Measurements from ENCODE around the gene NRXN3. TPM values are rescaled to one million over a fixed set of nuclear protein-coding genes. Genes with fewer than 3 reads are reported as not detected.

Gene NRXN3
- total and polyA plus RNA-seq, 4 donors, result 0.07 to 1.2 (median 0.23) TPM

DNA sequence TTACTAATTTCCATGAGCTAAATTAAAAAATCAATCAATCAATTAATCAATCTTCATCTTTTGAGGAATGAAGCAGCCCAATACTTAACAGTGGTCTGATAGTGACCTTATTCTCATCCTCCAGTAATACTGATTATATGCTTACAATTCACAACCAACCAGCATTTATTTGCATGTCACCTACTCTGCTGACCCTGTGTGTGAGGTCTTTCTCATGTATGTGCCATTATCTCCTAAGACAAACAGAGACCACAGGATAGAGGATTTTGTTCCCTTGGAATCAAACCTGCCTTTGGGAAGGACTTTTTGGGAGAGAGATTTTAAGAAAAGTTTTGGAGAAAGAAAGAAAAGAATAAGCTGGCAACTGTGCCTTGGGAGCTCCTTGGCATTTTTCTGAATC, 197.2 kb downstream of the NRXN3 start:
- Histone ChIP-seq H3K4me3 (ENCODE audit: low read depth in 1 of 3, low read length in 3 of 3) (no peak overlapping the region), H3K27ac (ENCODE audit: low read depth in 1 of 2, low read length in 2 of 2) (no peak overlapping the region), H3K36me3 (ENCODE audit: control insufficient read depth in 4 of 4, insufficient read depth in 3 of 4, low read depth in 1 of 4, low read length in 3 of 4) (no peaks in the 10 kb centered on the region), H3K9me3 (ENCODE audit: control insufficient read depth in 4 of 4, low read length in 3 of 4) (no peaks in the 10 kb centered on the region), H3K4me1 (ENCODE audit: control insufficient read depth in 4 of 4, insufficient read depth in 4 of 4, low read length in 3 of 4) (no peaks in the 10 kb centered on the region), H3K27me3 (ENCODE audit: control insufficient read depth in 4 of 4, insufficient read depth in 4 of 4, low read length in 3 of 4) (no peaks in the 10 kb centered on the region), H3K9ac (ENCODE audit: low read depth in 1 of 2, low read length in 2 of 2) (no peak overlapping the region)
- DNase-seq (ENCODE audit: low spot score), result no peak
- TF ChIP-seq JUND (IDR thresholded peaks at IDR 0.05) (no peak), EGR1 (IDR thresholded peaks at IDR 0.05; ENCODE audit: low read depth in 2 of 2) (no peak), RAD21 (IDR thresholded peaks at IDR 0.05) (no peak), FOXA1 (IDR thresholded peaks at IDR 0.05) (no peak), FOXA2 (IDR thresholded peaks at IDR 0.05) (no peak), NR2F2 (IDR thresholded peaks at IDR 0.05) (no peak), RXRA (IDR thresholded peaks at IDR 0.05) (no peak)
- TF ChIP-seq, protein P1, sequence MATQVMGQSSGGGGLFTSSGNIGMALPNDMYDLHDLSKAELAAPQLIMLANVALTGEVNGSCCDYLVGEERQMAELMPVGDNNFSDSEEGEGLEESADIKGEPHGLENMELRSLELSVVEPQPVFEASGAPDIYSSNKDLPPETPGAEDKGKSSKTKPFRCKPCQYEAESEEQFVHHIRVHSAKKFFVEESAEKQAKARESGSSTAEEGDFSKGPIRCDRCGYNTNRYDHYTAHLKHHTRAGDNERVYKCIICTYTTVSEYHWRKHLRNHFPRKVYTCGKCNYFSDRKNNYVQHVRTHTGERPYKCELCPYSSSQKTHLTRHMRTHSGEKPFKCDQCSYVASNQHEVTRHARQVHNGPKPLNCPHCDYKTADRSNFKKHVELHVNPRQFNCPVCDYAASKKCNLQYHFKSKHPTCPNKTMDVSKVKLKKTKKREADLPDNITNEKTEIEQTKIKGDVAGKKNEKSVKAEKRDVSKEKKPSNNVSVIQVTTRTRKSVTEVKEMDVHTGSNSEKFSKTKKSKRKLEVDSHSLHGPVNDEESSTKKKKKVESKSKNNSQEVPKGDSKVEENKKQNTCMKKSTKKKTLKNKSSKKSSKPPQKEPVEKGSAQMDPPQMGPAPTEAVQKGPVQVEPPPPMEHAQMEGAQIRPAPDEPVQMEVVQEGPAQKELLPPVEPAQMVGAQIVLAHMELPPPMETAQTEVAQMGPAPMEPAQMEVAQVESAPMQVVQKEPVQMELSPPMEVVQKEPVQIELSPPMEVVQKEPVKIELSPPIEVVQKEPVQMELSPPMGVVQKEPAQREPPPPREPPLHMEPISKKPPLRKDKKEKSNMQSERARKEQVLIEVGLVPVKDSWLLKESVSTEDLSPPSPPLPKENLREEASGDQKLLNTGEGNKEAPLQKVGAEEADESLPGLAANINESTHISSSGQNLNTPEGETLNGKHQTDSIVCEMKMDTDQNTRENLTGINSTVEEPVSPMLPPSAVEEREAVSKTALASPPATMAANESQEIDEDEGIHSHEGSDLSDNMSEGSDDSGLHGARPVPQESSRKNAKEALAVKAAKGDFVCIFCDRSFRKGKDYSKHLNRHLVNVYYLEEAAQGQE (IDR thresholded peaks at IDR 0.05), result no peak

DNA sequence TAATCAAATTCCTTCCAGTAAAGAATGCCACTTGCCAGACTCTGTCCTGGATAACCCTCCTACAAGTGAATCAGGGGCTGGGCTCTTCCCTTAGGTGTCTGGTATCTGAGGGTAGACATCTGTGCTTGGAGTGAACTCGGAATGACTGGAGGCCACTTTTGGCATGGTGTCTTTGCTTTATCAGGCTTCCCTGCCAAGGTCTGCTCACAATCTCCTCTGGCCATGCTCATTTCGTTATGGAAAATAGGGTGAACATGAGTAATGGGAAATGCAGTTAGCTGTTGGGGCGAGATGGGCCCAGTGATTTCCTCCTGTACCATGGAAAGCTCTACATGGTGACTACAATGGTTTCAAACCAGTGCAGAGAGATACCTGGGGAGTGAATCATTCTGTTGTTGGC, 212.9 kb downstream of the NRXN3 start:
- H3K9me3 ChIP-seq (ENCODE audit: control insufficient read depth in 4 of 4, low read length in 3 of 4), result peaks cover 0 to 2% (median 0%) of the 10 kb centered on the region in 4 donors
- H3K4me3 ChIP-seq (ENCODE audit: low read depth in 1 of 3, low read length in 3 of 3), result no peak overlapping the region
- WGBS, result 59% methylated on average over 3 of the region's 3 CpGs
- H3K27me3 ChIP-seq (ENCODE audit: control insufficient read depth in 4 of 4, insufficient read depth in 4 of 4, low read length in 3 of 4), result peaks cover 0 to 3% (median 1%) of the 10 kb centered on the region in 4 donors
- H3K27ac ChIP-seq (ENCODE audit: low read depth in 1 of 2, low read length in 2 of 2), result no peak overlapping the region
- no peaks in the 10 kb centered on the region for H3K4me1 ChIP-seq (ENCODE audit: control insufficient read depth in 4 of 4, insufficient read depth in 4 of 4, low read length in 3 of 4)
- H3K9ac ChIP-seq (ENCODE audit: low read depth in 1 of 2, low read length in 2 of 2), result no peak overlapping the region
- no peaks in the 10 kb centered on the region for H3K36me3 ChIP-seq (ENCODE audit: control insufficient read depth in 4 of 4, insufficient read depth in 3 of 4, low read depth in 1 of 4, low read length in 3 of 4)
- TF ChIP-seq RAD21 (IDR thresholded peaks at IDR 0.05) (no peak), SP1 (IDR thresholded peaks at IDR 0.05) (no peak), HNF4G (IDR thresholded peaks at IDR 0.05) (no peak), EGR1 (IDR thresholded peaks at IDR 0.05; ENCODE audit: low read depth in 2 of 2) (no peak), FOXA2 (IDR thresholded peaks at IDR 0.05) (no peak), GABPA (IDR thresholded peaks at IDR 0.05 in 1 of 2, conservative IDR thresholded peaks at IDR 0.05 in 1 of 2) (no peak)
- TF ChIP-seq, protein P2, sequence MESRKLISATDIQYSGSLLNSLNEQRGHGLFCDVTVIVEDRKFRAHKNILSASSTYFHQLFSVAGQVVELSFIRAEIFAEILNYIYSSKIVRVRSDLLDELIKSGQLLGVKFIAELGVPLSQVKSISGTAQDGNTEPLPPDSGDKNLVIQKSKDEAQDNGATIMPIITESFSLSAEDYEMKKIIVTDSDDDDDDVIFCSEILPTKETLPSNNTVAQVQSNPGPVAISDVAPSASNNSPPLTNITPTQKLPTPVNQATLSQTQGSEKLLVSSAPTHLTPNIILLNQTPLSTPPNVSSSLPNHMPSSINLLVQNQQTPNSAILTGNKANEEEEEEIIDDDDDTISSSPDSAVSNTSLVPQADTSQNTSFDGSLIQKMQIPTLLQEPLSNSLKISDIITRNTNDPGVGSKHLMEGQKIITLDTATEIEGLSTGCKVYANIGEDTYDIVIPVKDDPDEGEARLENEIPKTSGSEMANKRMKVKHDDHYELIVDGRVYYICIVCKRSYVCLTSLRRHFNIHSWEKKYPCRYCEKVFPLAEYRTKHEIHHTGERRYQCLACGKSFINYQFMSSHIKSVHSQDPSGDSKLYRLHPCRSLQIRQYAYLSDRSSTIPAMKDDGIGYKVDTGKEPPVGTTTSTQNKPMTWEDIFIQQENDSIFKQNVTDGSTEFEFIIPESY (IDR thresholded peaks at IDR 0.05), result no peak
- TF ChIP-seq, protein P3, sequence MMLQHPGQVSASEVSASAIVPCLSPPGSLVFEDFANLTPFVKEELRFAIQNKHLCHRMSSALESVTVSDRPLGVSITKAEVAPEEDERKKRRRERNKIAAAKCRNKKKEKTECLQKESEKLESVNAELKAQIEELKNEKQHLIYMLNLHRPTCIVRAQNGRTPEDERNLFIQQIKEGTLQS (IDR thresholded peaks at IDR 0.05), result no peak
- TF ChIP-seq, protein P1 (IDR thresholded peaks at IDR 0.05), result no peak
- no peak for DNase-seq (ENCODE audit: low spot score)
